ENCODE data around the gene NIPAL4.
"Not testable (repeated sequence)": the region's sequence is repeated elsewhere in the genome, so short reads cannot be mapped to it uniquely, and the experiment has no call there.

The NIPAL4 gene

DNA sequence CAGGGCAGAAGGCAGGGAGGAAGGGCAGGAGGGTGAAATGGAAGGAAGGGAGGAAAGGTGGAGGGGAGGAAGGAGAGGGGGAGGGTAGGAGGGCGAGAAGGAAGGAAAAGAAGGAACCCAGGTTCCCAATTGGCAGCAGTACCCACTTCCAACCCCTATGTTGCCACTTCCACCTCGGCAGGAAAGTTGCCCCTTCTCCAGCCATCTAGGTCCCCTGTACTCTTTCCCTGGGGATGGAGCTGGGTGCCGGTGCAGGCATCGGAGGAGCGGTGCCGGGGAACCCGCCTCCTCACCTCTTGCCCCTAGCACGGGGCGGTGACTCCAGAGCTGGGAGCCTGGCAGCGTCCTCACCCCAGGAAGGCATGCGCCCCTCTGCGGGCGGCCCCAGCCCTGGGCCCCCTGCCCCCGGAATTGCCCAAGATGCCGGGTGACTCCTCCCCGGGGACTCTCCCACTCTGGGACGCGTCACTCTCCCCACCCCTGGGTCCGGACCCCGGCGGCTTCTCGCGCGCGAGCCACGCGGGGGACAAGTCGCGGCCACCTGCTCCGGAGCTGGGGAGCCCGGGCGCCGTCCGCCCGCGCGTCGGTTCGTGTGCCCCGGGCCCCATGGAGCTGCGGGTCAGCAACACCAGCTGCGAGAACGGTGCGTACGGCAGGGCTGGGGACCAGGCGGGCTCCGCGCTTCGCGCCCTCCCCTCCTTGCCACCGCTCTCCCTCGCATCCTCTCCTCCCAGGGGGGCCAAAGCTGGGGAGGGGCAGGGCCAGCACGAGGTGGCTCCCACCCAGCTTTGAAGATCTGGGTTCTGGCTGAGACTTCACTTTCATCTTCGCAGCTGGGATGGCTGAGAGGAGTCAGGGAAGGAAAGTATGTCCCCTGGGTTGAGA is at the start of gene NIPAL4:
Gene NIPAL4 (plus strand): TSS at position 499 of the 885 bp plus-strand sequence. CDS start 108 bp downstream, at position 607.
- Mint-ChIP-seq H3K27ac (peak within 1 kb of the TSS; percentile 41), H3K4me3 (peak within 1 kb of the TSS; percentile 78), H3K4me1 (ENCODE audit: low read depth) (peaks cover 20% of the 10 kb centered on the region), H3K9me3 (ENCODE audit: low read depth) (no peaks in the 10 kb centered on the region), H3K36me3 (no peaks in the 10 kb centered on the region), H3K27me3 (peaks cover 13% of the 10 kb centered on the region)

GRCh38 chr5:157415838-157416237 is 44.2 kb upstream of the NIPAL4 start:
- H3K27ac Mint-ChIP-seq: no peak overlapping the region
- H3K36me3 Mint-ChIP-seq: peaks cover 2% of the 10 kb centered on the region
- peaks cover 11% of the 10 kb centered on the region for H3K9me3 Mint-ChIP-seq (ENCODE audit: low read depth)

DNA sequence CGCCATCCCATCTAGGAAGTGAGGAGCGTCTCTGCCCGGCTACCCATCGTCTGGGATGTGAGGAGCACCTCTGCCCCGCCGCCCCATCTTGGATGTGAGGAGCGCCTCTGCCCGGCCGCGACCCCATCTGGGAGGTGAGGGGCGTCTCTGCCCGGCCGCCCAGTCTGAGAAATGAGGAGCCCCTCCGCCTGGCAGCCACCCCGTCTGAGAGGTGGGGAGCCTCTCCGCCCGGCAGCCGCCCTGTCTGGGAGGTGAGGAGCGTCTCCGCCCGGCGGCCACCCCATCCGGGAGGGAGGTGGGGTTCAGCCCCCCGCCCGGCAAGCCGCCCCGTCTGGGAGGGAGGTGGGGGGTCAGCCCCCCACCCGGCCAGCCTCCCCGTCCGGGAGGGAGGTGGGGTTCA is 40.5 kb upstream of the NIPAL4 start:
- not testable (repeated sequence) for H3K9me3 Mint-ChIP-seq (ENCODE audit: low read depth); H3K36me3 Mint-ChIP-seq; H3K27ac Mint-ChIP-seq; H3K27me3 Mint-ChIP-seq; H3K4me1 Mint-ChIP-seq (ENCODE audit: low read depth); H3K4me3 Mint-ChIP-seq

More at GRCh38 chr5:157415838-157416237, 44.2 kb upstream of the NIPAL4 start:
- no peak overlapping the region for H3K4me3 Mint-ChIP-seq
- no peaks in the 10 kb centered on the region for H3K4me1 Mint-ChIP-seq (ENCODE audit: low read depth)
- H3K27me3 Mint-ChIP-seq: peaks cover 1% of the 10 kb centered on the region

DNA sequence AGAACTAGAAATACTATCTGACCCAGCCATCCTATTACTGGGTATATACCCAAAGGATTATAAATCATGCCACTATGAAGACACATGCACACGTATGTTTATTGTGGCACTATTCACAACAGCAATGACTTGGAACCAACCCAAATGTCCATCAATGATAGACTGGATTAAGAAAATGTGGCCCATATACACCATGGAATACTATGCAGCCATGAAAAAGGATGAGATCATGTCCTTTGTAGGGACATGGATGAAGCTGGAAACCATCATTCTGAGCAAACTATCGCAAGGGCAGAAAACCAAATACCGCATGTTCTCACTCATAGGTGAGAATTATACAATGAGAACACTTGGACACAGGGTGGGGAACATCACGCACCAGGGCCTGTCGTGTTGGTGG is 30.1 kb upstream of the NIPAL4 start:
- not testable (repeated sequence) for H3K4me3 Mint-ChIP-seq; H3K27ac Mint-ChIP-seq; H3K4me1 Mint-ChIP-seq (ENCODE audit: low read depth); H3K27me3 Mint-ChIP-seq; H3K9me3 Mint-ChIP-seq (ENCODE audit: low read depth); H3K36me3 Mint-ChIP-seq

- Mint-ChIP-seq H3K27ac (no peak overlapping the region), H3K4me1 (ENCODE audit: low read depth) (peaks cover 2% of the 10 kb centered on the region), H3K36me3 (peaks cover 2% of the 10 kb centered on the region), H3K4me3 (no peak overlapping the region), H3K27me3 (peaks cover 2% of the 10 kb centered on the region), H3K9me3 (ENCODE audit: low read depth) (no peaks in the 10 kb centered on the region)
These were observed 28.3 kb upstream of the NIPAL4 start for GRCh38 chr5:157431544-157432200.

- Mint-ChIP-seq H3K27me3 (peaks cover 2% of the 10 kb centered on the region), H3K4me1 (ENCODE audit: low read depth) (peaks cover 2% of the 10 kb centered on the region), H3K27ac (no peak overlapping the region), H3K36me3 (peaks cover 2% of the 10 kb centered on the region), H3K4me3 (no peak overlapping the region), H3K9me3 (ENCODE audit: low read depth) (no peaks in the 10 kb centered on the region)
These were observed 25.9 kb upstream of the NIPAL4 start for GRCh38 chr5:157434096-157434495.

DNA sequence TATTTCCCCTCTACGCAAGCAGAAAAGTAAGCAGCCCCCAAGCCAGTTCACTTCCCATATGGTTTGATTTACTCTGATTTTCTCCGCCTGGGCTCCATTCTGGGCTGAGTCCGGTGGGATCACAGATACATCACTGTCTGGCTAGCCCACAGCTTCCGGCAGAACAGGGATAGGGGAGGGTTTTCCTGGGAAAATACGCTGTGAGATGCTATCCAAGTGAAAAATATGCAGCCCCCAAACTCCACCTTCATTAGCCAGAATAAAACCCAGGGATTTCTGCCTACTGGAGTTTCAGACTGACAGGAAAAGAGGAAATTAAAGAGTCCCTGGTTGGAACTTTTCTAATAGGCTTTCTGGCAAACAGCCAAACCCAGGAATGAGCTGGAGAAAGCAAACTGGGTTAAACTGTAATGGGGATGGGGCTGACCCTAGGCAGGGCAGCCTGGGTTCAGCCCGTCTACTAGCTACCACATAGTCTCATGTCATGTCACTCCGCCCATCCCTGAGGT is 16.9 kb upstream of the NIPAL4 start:
- H3K27ac Mint-ChIP-seq: no peak overlapping the region
- no peaks in the 10 kb centered on the region for H3K9me3 Mint-ChIP-seq (ENCODE audit: low read depth)
- no peaks in the 10 kb centered on the region for H3K4me1 Mint-ChIP-seq (ENCODE audit: low read depth)
- no peaks in the 10 kb centered on the region for H3K36me3 Mint-ChIP-seq
- H3K4me3 Mint-ChIP-seq: no peak overlapping the region
- H3K27me3 Mint-ChIP-seq: peaks cover 2% of the 10 kb centered on the region

DNA sequence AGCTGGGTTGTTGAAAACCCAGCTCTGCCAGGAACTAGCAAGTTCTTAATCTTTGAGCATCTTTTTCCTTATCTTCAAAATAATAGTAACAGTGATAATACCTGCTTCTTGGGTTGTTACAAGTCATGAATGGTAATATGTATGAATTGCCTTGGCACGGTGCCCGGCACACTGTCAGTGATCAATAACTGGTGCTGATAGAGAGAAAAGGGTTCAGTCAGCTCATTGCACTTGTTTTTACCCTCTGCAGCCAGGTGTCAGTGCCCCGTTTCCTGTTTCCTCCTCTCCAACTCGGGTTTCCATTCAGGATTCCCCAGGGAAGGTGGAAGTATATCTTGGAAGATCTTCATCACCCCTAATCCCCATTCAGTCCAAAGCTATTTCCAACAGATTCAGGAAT is 15.8 kb upstream of the NIPAL4 start:
- no peaks in the 10 kb centered on the region for H3K36me3 Mint-ChIP-seq
- peaks cover 2% of the 10 kb centered on the region for H3K27me3 Mint-ChIP-seq

GRCh38 chr5:157445745-157446411 is 14.1 kb upstream of the NIPAL4 start:
- Mint-ChIP-seq H3K4me1 (ENCODE audit: low read depth) (no peaks in the 10 kb centered on the region), H3K36me3 (no peaks in the 10 kb centered on the region)

More for the DNA sequence above, 15.8 kb upstream of the NIPAL4 start:
- H3K4me1 Mint-ChIP-seq (ENCODE audit: low read depth): no peaks in the 10 kb centered on the region
- H3K4me3 Mint-ChIP-seq: no peak overlapping the region
- peak overlapping the region; percentile 8 for H3K27ac Mint-ChIP-seq
- H3K9me3 Mint-ChIP-seq (ENCODE audit: low read depth): no peaks in the 10 kb centered on the region

DNA sequence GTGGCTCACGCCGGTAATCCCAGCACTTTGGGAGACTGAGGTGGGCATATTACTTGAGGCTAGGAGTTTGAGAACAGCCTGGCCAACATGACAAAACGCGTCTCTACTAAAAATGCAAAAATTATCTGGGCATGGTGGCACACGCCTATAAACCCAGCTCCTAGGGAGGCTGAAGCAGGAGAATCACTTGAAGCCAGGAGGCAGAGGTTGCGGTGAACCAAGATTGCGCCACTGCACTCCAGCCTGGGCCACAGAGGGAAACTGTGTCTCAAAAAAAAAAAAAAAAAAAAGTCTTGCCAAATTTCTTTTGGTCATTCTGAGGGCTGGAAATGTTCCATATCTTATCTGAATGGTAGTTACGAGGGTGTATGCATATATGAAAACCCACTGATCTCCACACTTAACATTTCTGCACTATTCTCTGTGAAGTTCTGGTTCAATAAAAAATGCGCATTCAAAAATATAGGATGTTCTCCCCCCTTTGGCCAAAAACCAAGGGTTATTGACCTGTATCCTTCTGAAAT is 13.5 kb upstream of the NIPAL4 start:
- H3K4me3 Mint-ChIP-seq: no peak overlapping the region
- no peaks in the 10 kb centered on the region for H3K4me1 Mint-ChIP-seq (ENCODE audit: low read depth)
- no peaks in the 10 kb centered on the region for H3K9me3 Mint-ChIP-seq (ENCODE audit: low read depth)
- peaks cover 2% of the 10 kb centered on the region for H3K27me3 Mint-ChIP-seq
- H3K27ac Mint-ChIP-seq: no peak overlapping the region
- H3K36me3 Mint-ChIP-seq: no peaks in the 10 kb centered on the region

More at GRCh38 chr5:157445745-157446411, 14.1 kb upstream of the NIPAL4 start:
- Mint-ChIP-seq H3K27ac (no peak overlapping the region), H3K27me3 (peaks cover 2% of the 10 kb centered on the region), H3K9me3 (ENCODE audit: low read depth) (no peaks in the 10 kb centered on the region), H3K4me3 (no peak overlapping the region)

- H3K27me3 Mint-ChIP-seq: peaks cover 2% of the 10 kb centered on the region
- H3K27ac Mint-ChIP-seq: no peak overlapping the region
- H3K4me1 Mint-ChIP-seq (ENCODE audit: low read depth): no peaks in the 10 kb centered on the region
- no peaks in the 10 kb centered on the region for H3K36me3 Mint-ChIP-seq
- no peaks in the 10 kb centered on the region for H3K9me3 Mint-ChIP-seq (ENCODE audit: low read depth)
- H3K4me3 Mint-ChIP-seq: no peak overlapping the region
These were observed 12.8 kb upstream of the NIPAL4 start for GRCh38 chr5:157447201-157447637.

GRCh38 chr5:157449011-157449723 is 10.8 kb upstream of the NIPAL4 start:
- Mint-ChIP-seq H3K9me3 (ENCODE audit: low read depth) (no peaks in the 10 kb centered on the region), H3K27me3 (peaks cover 2% of the 10 kb centered on the region), H3K4me3 (no peak overlapping the region), H3K4me1 (ENCODE audit: low read depth) (no peaks in the 10 kb centered on the region), H3K27ac (no peak overlapping the region), H3K36me3 (no peaks in the 10 kb centered on the region)

DNA sequence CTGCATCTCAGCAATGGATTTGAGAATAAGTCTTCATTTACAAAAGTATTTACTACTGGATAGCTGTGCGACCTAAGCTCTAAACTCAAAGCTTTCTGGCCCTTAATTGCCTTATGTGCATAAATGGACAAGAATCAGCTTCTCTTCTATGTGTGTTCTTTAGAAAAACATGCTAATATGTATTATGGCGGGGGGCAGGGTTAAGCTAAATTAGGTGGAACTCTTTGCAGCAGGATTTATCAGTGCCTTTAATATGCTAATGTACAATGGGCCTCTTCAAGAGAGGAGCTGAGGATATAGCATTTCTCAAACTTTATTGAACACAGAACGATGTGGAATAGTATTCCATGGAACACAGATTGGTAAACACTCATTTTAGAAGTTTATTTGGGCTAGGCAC is 10.0 kb upstream of the NIPAL4 start:
- H3K9me3 Mint-ChIP-seq (ENCODE audit: low read depth): no peaks in the 10 kb centered on the region
- H3K27me3 Mint-ChIP-seq: no peaks in the 10 kb centered on the region
- H3K36me3 Mint-ChIP-seq: no peaks in the 10 kb centered on the region

DNA sequence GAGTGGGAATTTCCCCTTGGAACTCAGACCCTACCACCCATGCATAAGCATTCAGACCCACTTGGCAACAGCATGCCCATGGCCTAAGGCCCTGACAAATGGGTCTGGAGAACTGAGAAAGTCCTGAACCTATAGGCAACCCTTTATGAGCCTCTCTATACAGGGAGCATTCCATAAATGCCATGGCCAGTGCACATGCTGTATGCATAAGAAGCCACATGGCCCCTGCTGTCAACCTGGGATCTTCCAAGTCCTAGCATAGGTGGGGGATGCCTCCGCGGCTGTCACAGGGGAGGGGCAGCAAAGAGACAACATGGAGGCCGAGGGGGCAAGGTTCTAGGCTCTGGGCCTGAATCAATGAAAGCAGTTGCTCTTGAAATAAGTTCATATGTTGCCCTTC is 8.2 kb upstream of the NIPAL4 start:
- Mint-ChIP-seq H3K4me1 (ENCODE audit: low read depth) (no peaks in the 10 kb centered on the region), H3K36me3 (no peaks in the 10 kb centered on the region), H3K27me3 (peaks cover 2% of the 10 kb centered on the region), H3K9me3 (ENCODE audit: low read depth) (no peaks in the 10 kb centered on the region), H3K4me3 (no peak overlapping the region), H3K27ac (no peak overlapping the region)

More for the DNA sequence above, 10.0 kb upstream of the NIPAL4 start:
- Mint-ChIP-seq H3K4me1 (ENCODE audit: low read depth) (no peaks in the 10 kb centered on the region), H3K27ac (no peak overlapping the region), H3K4me3 (no peak overlapping the region)
